ENCODE results near the gene LIPE.

Gene LIPE

DNA sequence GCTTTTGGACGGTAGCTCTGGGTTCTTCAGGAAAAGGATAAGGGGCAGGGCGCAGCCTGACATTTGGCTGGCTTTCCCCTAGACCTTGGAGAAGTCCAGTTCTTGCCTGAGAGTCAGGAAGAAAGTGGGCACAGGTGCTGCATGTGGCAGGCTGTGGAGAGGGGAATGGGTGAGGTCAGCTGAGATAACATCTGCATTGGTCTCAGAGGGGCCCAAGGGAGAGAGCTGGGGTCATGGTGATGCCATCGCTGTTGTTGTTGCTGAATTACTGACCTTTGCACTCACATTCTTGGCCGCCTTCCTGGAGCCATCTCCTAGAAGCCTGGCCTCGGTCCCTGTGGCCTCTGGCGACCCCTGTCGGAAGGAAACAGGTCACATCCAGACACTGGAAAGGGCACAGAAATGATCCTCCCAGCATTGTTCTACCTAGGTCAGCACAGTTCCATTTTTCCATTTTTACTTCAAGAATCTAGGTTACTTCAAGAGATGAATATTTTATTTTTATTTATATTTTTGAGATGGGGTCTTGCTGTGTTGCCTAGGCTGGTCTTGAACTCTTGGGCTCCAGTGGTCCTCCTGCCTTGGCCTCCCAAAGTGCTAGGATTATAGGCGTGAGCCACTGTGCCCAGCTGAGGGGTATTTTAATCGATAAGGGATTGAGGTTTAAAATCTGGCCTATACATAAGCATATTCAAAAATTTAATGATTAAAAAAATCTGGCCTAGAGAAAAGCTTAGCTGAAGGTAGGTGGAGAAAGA is 6.5 kb upstream of the LIPE start:
- H4K20me1 ChIP-seq (ENCODE audit: insufficient read depth, low read length), result no peaks in the 10 kb centered on the region
- H2AFZ ChIP-seq (ENCODE audit: low read length), result no peak overlapping the region
- no peak overlapping the region for H3K9ac ChIP-seq (ENCODE audit: low read length)
- no peaks in the 10 kb centered on the region for H3K4me1 ChIP-seq (ENCODE audit: insufficient read depth, low read length, severe bottlenecking)
- H3K4me2 ChIP-seq (ENCODE audit: low read length), result no peak overlapping the region
- H3K9me2 ChIP-seq (ENCODE audit: low read depth, low read length), result no peaks in the 10 kb centered on the region
- H3K4me3 ChIP-seq (ENCODE audit: low read depth, low read length, poor library complexity, severe bottlenecking), result no peak overlapping the region
- no peak for TF ChIP-seq EZH2 (IDR thresholded peaks at IDR 0.05; ENCODE audit: borderline replicate concordance, low read length)
- TF ChIP-seq, protein P1, sequence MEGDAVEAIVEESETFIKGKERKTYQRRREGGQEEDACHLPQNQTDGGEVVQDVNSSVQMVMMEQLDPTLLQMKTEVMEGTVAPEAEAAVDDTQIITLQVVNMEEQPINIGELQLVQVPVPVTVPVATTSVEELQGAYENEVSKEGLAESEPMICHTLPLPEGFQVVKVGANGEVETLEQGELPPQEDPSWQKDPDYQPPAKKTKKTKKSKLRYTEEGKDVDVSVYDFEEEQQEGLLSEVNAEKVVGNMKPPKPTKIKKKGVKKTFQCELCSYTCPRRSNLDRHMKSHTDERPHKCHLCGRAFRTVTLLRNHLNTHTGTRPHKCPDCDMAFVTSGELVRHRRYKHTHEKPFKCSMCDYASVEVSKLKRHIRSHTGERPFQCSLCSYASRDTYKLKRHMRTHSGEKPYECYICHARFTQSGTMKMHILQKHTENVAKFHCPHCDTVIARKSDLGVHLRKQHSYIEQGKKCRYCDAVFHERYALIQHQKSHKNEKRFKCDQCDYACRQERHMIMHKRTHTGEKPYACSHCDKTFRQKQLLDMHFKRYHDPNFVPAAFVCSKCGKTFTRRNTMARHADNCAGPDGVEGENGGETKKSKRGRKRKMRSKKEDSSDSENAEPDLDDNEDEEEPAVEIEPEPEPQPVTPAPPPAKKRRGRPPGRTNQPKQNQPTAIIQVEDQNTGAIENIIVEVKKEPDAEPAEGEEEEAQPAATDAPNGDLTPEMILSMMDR (IDR thresholded peaks at IDR 0.05; ENCODE audit: low read length), result peak; percentile 94
- no peaks in the 10 kb centered on the region for H3K36me3 ChIP-seq (ENCODE audit: insufficient read depth, low read length)
- H3K27me3 ChIP-seq (ENCODE audit: insufficient read depth, low read length), result no peaks in the 10 kb centered on the region
- no peaks in the 10 kb centered on the region for H3K9me3 ChIP-seq (ENCODE audit: low read length)
- H3F3A ChIP-seq (ENCODE audit: insufficient read depth, low read length), result no peaks in the 10 kb centered on the region
- H3K79me2 ChIP-seq (ENCODE audit: insufficient read depth, low read length), result no peaks in the 10 kb centered on the region
- no peak overlapping the region for H3K27ac ChIP-seq (ENCODE audit: low read depth, low read length, poor library complexity, severe bottlenecking)

DNA sequence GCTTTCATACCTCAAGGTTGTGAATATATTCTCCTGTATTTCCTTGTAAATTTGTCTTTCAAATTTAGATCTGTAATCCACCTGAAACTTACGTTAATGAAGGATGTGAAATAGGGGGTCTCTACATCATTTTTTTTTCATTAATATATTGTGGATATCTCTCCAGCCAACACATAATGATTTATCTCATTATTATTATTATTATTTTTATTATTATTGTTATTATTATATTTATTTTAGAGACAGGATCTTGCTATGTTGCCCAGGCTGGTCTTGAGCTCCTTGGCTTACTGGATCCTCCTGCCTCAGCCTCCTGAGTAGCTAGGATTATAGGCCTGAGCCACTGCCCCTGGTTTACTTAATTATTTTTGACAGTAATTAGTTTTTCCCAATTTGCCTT is 4.3 kb upstream of the LIPE start:
- TF ChIP-seq EZH2 (IDR thresholded peaks at IDR 0.05; ENCODE audit: borderline replicate concordance, low read length), result no peak
- TF ChIP-seq, protein P1 (IDR thresholded peaks at IDR 0.05; ENCODE audit: low read length), result no peak
- Histone ChIP-seq H3K9me2 (ENCODE audit: low read depth, low read length) (no peaks in the 10 kb centered on the region), H3K27me3 (ENCODE audit: insufficient read depth, low read length) (no peaks in the 10 kb centered on the region), H3K9me3 (ENCODE audit: low read length) (no peaks in the 10 kb centered on the region), H3F3A (ENCODE audit: insufficient read depth, low read length) (no peaks in the 10 kb centered on the region), H4K20me1 (ENCODE audit: insufficient read depth, low read length) (no peaks in the 10 kb centered on the region), H3K36me3 (ENCODE audit: insufficient read depth, low read length) (no peaks in the 10 kb centered on the region), H3K4me1 (ENCODE audit: insufficient read depth, low read length, severe bottlenecking) (no peaks in the 10 kb centered on the region), H3K9ac (ENCODE audit: low read length) (no peak overlapping the region), H3K79me2 (ENCODE audit: insufficient read depth, low read length) (no peaks in the 10 kb centered on the region), H3K27ac (ENCODE audit: low read depth, low read length, poor library complexity, severe bottlenecking) (no peak overlapping the region), H3K4me3 (ENCODE audit: low read depth, low read length, poor library complexity, severe bottlenecking) (no peak overlapping the region), H3K4me2 (ENCODE audit: low read length) (no peak overlapping the region), H2AFZ (ENCODE audit: low read length) (no peak overlapping the region)

DNA sequence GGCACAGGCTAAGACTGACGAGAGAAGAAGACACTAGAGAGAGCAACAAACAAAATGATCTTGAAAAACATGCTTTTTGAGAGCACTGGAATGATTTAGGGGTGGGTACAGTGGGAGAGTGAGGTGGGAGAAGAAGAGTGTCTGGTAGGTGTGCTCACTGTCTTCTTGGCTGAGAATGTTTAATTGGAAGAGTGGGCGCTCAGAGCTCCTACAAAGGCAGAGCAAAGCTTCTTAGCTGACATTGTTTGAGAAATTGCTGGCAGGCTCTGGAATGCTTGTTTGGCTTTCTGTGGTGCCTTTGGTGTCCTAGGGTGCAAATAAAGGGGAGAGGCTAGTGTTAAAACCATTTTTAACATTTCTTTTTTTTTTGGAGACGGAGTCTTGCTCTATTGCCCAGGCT is 1.5 kb upstream of the LIPE start:
- TF ChIP-seq, protein P1 (IDR thresholded peaks at IDR 0.05; ENCODE audit: low read length), result no peak
- no peak for TF ChIP-seq EZH2 (IDR thresholded peaks at IDR 0.05; ENCODE audit: borderline replicate concordance, low read length)

More for the DNA sequence above, 1.5 kb upstream of the LIPE start:
- no peak overlapping the region for H2AFZ ChIP-seq (ENCODE audit: low read length)
- no peaks in the 10 kb centered on the region for H3K9me2 ChIP-seq (ENCODE audit: low read depth, low read length)
- no peaks in the 10 kb centered on the region for H3F3A ChIP-seq (ENCODE audit: insufficient read depth, low read length)
- H3K4me2 ChIP-seq (ENCODE audit: low read length), result no peak overlapping the region
- H3K27me3 ChIP-seq (ENCODE audit: insufficient read depth, low read length), result no peaks in the 10 kb centered on the region
- no peaks in the 10 kb centered on the region for H3K79me2 ChIP-seq (ENCODE audit: insufficient read depth, low read length)
- H3K9ac ChIP-seq (ENCODE audit: low read length), result no peak overlapping the region
- peaks cover 5% of the 10 kb centered on the region for H3K4me1 ChIP-seq (ENCODE audit: insufficient read depth, low read length, severe bottlenecking)
- no peaks in the 10 kb centered on the region for H3K9me3 ChIP-seq (ENCODE audit: low read length)
- H3K27ac ChIP-seq (ENCODE audit: low read depth, low read length, poor library complexity, severe bottlenecking), result no peak overlapping the region
- H4K20me1 ChIP-seq (ENCODE audit: insufficient read depth, low read length), result no peaks in the 10 kb centered on the region
- H3K4me3 ChIP-seq (ENCODE audit: low read depth, low read length, poor library complexity, severe bottlenecking), result no peak overlapping the region
- H3K36me3 ChIP-seq (ENCODE audit: insufficient read depth, low read length), result no peaks in the 10 kb centered on the region

Data from OCI-LY1 (cell line).